ENCODE results near the gene FAM89B. TPM values are rescaled to one million over a fixed set of nuclear protein-coding genes. Genes with fewer than 3 reads are reported as not detected.

The FAM89B gene
- total and polyA plus RNA-seq, 2 donors (not counting 3 experiments of a cell fraction or from before 2014, with no cell fraction given) = 63.1 to 153 TPM

- Histone ChIP-seq H3K9me1 (replicated peaks; ENCODE audit: control insufficient read depth, extremely low read depth, insufficient read depth, low read length) (no peaks in the 10 kb centered on the region), H3K9ac (replicated peaks; ENCODE audit: extremely low read depth, insufficient read depth, low read length) (peak overlapping the region; percentile 85), H4K20me1 (replicated peaks; ENCODE audit: control insufficient read depth, extremely low read depth, insufficient read depth, low read length) (no peaks in the 10 kb centered on the region), H3K4me1 (ENCODE audit: control insufficient read depth, extremely low read depth, insufficient read depth, low read length) (peaks cover 44% of the 10 kb centered on the region), H3K27me3 (ENCODE audit: control insufficient read depth in 2 of 2, insufficient read depth in 2 of 2, low read length in 2 of 2) (no peaks in the 10 kb centered on the region), H3K36me3 (ENCODE audit: control insufficient read depth in 2 of 2, extremely low read depth in 1 of 2, insufficient read depth in 2 of 2, low read length in 2 of 2) (no peaks in the 10 kb centered on the region), H3K4me3 (replicated peaks in 1 of 3; ENCODE audit: insufficient read depth in 1 of 3, low read depth in 1 of 3, low read length in 3 of 3) (peak overlapping the region; percentile 5 to 66 (median 30)), H3K79me2 (ENCODE audit: control insufficient read depth, insufficient read depth, low read length) (peaks cover 25% of the 10 kb centered on the region), H3K27ac (ENCODE audit: insufficient read depth, low read depth, low read length) (peak overlapping the region; percentile 61), H2AFZ (ENCODE audit: low read depth, low read length) (peak overlapping the region; percentile 40), H3K4me2 (ENCODE audit: insufficient read depth, low read length) (peak overlapping the region; percentile 62), H3K9me3 (replicated peaks; ENCODE audit: control insufficient read depth, insufficient read depth, low read length) (no peaks in the 10 kb centered on the region)
- FAIRE-seq = peak; percentile 57
- no peak for DNase-seq (ENCODE audit: low read depth, low spot score)
- ChIA-PET CTCF (interaction anchor here (0.6 to 9.7 kb wide), 6 partner anchors 10 to 46 kb away, joined by 3 to 167 read pairs (median 18); partner anchors contain the start of genes LTBP3, MAP3K11 and PCNX3), POLR2A (interaction anchor here (1.1 to 1.2 kb wide), 2 partner anchors 9 to 147 kb away, joined by 3 to 4 read pairs; partner anchors contain the start of gene NEAT1)
- dilution Hi-C loops (cut with MboI; ENCODE audit: extremely low pct_ligation_motif_present, low sequenced_read_pairs) = no loop called here
- TF ChIP-seq GATA2 (IDR thresholded peaks at IDR 0.05; ENCODE audit: insufficient read depth, insufficient read length, low read depth, low read length) = no peak
- no peak for TF ChIP-seq FOS (IDR thresholded peaks at IDR 0.05; ENCODE audit: borderline replicate concordance, insufficient read depth, low read length)
- TF ChIP-seq CTCF (IDR thresholded peaks at IDR 0.05; ENCODE audit: extremely low read depth in 1 of 2, insufficient read depth in 1 of 2, low read depth in 1 of 2, low read length in 2 of 2) = no peak
- TF ChIP-seq POLR2A (IDR thresholded peaks at IDR 0.05; ENCODE audit: low read depth, low read length) = no peak
- no peak for TF ChIP-seq MAX (IDR thresholded peaks at IDR 0.05; ENCODE audit: insufficient read depth, insufficient read length)
- no peak for TF ChIP-seq POLR2AphosphoS5 (IDR thresholded peaks at IDR 0.05; ENCODE audit: insufficient read depth, low read depth, low read length)
- no peak for TF ChIP-seq JUN (IDR thresholded peaks at IDR 0.05; ENCODE audit: borderline replicate concordance, insufficient read depth, insufficient read length, low read depth)
- no peak for TF ChIP-seq MYC (IDR thresholded peaks at IDR 0.05; ENCODE audit: low read depth, low read length)
- TF ChIP-seq EZH2 (IDR thresholded peaks at IDR 0.05; ENCODE audit: borderline replicate concordance, low read depth, low read length, severe bottlenecking) = no peak
- intact Hi-C loops (cut with micrococcal nuclease) = no loop called here
- BruUV-seq (replicated peaks) = no TSS peak
Measured at GRCh38 chr11:65569164-65569972, 3.0 kb upstream of the FAM89B start.

All from endothelial cell of umbilical vein (primary cell).